Adrenal gland (tissue), 5 donors: ENCODE measurements around the gene MCTP1.

ENCODE experiments used
- CTCF ChIP-seq, 6 experiments: fragments of 450-650 bp in 4 of 6; fragments of 200-600 bp in 2 of 6; sonication (generic) in 1 of 6; IDR thresholded peaks; 1 replicate in 5 of 6; 2 replicates in 1 of 6; pipeline versions ENCODE4 v1.5.1 to v1.8.0; 2016 to 2021; ENCODE audit warnings: antibody characterized with exemption in 6 of 6, mild to moderate bottlenecking in 2 of 6, moderate library complexity in 1 of 6
- POLR2A ChIP-seq, 2 donors: fragments of 450-650 bp; IDR thresholded peaks; one replicate each; pipeline ENCODE4 v1.6.1; 2017; ENCODE audit warnings: antibody characterized with exemption in 2 of 2, mild to moderate bottlenecking in 2 of 2, moderate library complexity in 1 of 2
- donor health status: DM: no; HTN: no; CAD: no.

- TF ChIP-seq CTCF (IDR thresholded peaks at IDR 0.05) (no peak), POLR2A (IDR thresholded peaks at IDR 0.05) (no peak)
Observed at GRCh38 chr5:94885931-94886330, 399.0 kb downstream of the MCTP1 start.
